ENCODE results near the gene PRDM2.

The PRDM2 gene

GRCh38 chr1:13798120-13798519, 98.1 kb downstream of the PRDM2 start:
- no peak for DNase-seq

- DNase-seq: no peak
Observed at GRCh38 chr1:13799502-13800283, 99.7 kb downstream of the PRDM2 start.

GRCh38 chr1:13801232-13801631, 101.2 kb downstream of the PRDM2 start:
- DNase-seq: no peak

GRCh38 chr1:13801655-13802486, 101.9 kb downstream of the PRDM2 start:
- no peak for DNase-seq

GRCh38 chr1:13802782-13803545, 103.0 kb downstream of the PRDM2 start:
- DNase-seq: no peak

- no peak for DNase-seq
Observed at GRCh38 chr1:13803546-13804239, 103.7 kb downstream of the PRDM2 start.

- DNase-seq: no peak
Observed at GRCh38 chr1:13804240-13804633, 104.2 kb downstream of the PRDM2 start.

- no peak for DNase-seq
Observed at GRCh38 chr1:13805431-13805830, 105.4 kb downstream of the PRDM2 start.

- DNase-seq: no peak
Observed at GRCh38 chr1:13806108-13806507, 106.1 kb downstream of the PRDM2 start.

GRCh38 chr1:13807209-13807608, 107.2 kb downstream of the PRDM2 start:
- no peak for DNase-seq

- DNase-seq: no peak
Observed at GRCh38 chr1:13808729-13809131, 108.7 kb downstream of the PRDM2 start.

GRCh38 chr1:13809461-13810159, 109.6 kb downstream of the PRDM2 start:
- no peak for DNase-seq

GRCh38 chr1:13812456-13813397, 112.7 kb downstream of the PRDM2 start:
- DNase-seq: peak; percentile 58

- no peak for DNase-seq
Observed at GRCh38 chr1:13813398-13814012, 113.5 kb downstream of the PRDM2 start.

GRCh38 chr1:13814131-13814530, 114.1 kb downstream of the PRDM2 start:
- DNase-seq: no peak

GRCh38 chr1:13816016-13816760, 116.2 kb downstream of the PRDM2 start:
- DNase-seq: no peak

- DNase-seq: no peak
Observed at GRCh38 chr1:13817906-13818305, 117.9 kb downstream of the PRDM2 start.

GRCh38 chr1:13818926-13819325, 118.9 kb downstream of the PRDM2 start:
- no peak for DNase-seq

GRCh38 chr1:13819642-13820041, 119.7 kb downstream of the PRDM2 start:
- no peak for DNase-seq

GRCh38 chr1:13820055-13820454, 120.1 kb downstream of the PRDM2 start:
- no peak for DNase-seq
